Upper lobe of left lung (tissue), 4 donors: ENCODE data around the gene CALR3.

Experiments
- CTCF ChIP-seq, 6 experiments: fragments of 450-650 bp in 4 of 6; fragments of 200-600 bp in 2 of 6; sonication (generic) in 2 of 6; IDR thresholded peaks; one replicate each; pipeline ENCODE4 v1.5.1; 2016 to 2019; ENCODE audit warnings: antibody characterized with exemption in 6 of 6
- EP300 ChIP-seq, 4 donors: sonication (generic); formaldehyde crosslinking; IDR thresholded peaks; one replicate each; pipeline ENCODE4 v1.5.1; 2017; ENCODE audit warnings: antibody characterized with exemption in 4 of 4, control low read depth in 2 of 4
- POLR2A ChIP-seq, 4 donors: fragments of 450-650 bp; IDR thresholded peaks; one replicate each; pipeline ENCODE4 v1.5.1; 2016 to 2017; ENCODE audit warnings: antibody characterized with exemption in 4 of 4, mild to moderate bottlenecking in 2 of 4

GRCh38 chr19:16496613-16496983, 631 bp upstream of the CALR3 start:
- TF ChIP-seq POLR2A (IDR thresholded peaks at IDR 0.05) (no peak), CTCF (IDR thresholded peaks at IDR 0.05) (no peak), EP300 (IDR thresholded peaks at IDR 0.05) (no peak)
